ENCODE measurements around the gene ZNF692.
"Not testable (repeated sequence)": the region's sequence is repeated elsewhere in the genome, so short reads cannot be mapped to it uniquely, and the experiment has no call there.

ZNF692 gene

GRCh38 chr1:248808876-248809275 lies 50.0 kb downstream of the ZNF692 start:
- DNase-seq, result no peak

GRCh38 chr1:248807067-248807737 lies 51.7 kb downstream of the ZNF692 start:
- DNase-seq, result peak; percentile 34

GRCh38 chr1:248805876-248806275 lies 53.0 kb downstream of the ZNF692 start:
- no peak for DNase-seq

DNA sequence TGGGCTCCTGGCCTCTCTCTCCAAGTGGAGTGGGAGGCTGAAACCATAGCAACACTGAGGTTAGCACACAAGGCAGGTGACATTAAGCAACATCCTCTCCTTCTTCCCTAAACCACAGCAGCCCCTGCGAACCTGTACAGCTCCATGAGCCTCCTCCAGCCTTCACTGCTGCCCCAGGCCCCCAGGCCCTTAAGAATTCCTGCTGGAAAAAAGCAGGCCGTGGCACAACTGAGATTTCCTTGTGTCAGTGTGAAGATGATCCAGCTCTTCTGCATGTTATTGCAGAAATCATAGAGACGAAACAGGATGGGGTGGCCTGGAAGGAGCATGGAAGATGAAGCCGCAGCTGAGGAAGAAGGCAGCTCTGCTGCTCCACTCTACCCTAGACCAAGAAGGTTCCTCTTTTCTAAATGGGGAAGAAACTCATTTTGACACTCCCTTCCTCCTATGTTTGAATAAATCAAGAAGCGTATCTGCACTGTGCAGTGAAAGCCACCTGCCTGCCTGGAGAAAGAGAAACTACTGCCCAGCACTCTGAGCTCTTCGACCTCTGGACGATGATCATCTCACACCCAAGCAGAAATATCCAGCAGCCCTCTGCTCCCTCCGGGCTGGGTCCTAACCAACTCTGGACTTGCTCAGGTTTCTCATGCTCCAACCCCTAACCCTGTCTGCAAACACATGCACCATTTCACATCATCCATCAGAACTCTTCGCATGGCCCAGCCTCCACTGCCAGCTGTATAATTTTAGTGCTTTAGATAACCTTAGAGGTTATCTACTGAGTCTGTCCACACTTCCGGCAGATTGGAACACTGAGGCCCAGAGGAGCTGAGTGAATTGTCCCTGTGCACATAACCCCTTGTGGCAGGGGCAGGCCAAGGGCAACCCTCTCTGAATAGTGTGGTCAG lies 53.9 kb downstream of the ZNF692 start:
- no peak for DNase-seq

DNA sequence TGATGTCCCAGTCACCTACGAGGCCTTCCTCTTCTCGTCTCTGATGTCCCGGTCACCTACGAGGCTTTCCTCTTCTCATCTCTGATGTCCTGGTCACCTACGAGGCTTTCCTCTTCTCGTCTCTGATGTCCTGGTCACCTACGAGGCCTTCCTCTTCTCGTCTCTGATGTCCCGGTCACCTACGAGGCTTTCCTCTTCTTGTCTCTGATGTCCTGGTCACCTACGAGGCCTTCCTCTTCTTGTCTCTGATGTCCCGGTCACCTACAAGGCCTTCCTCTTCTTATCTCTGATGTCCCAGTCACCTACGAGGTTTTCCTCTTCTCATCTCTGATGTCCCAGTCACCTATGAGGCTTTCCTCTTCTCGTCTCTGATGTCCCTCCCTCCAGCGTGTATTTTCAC lies 55.4 kb downstream of the ZNF692 start:
- DNase-seq, result not testable (repeated sequence)

GRCh38 chr1:248802454-248802853 lies 56.4 kb downstream of the ZNF692 start:
- no peak for DNase-seq

GRCh38 chr1:248800459-248800858 lies 58.4 kb downstream of the ZNF692 start:
- DNase-seq, result no peak
